ENCODE data around the gene FARS2.

The FARS2 gene

DNA sequence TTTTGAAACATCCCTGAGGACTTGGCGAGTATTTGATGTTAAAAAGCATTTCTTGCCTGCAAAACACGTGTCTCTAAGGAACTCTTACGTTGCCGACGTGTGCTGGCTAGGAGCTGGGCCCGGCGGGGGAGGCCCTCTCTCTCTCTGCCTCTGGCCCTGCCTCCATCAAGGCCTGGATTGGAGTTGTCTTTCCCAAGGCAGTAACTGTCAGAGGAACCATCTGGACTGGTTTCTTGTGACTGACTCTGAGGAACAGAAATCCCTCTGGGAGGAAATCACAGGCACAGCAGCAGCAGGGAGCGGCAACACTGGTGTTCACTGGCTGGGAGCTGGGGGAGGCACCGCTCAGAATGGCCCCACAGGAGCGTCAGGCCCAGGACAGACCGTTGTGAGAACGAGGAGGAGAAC, 501.3 kb downstream of the FARS2 start:
- DNase-seq (ENCODE audit: low spot score) = no peak

DNA sequence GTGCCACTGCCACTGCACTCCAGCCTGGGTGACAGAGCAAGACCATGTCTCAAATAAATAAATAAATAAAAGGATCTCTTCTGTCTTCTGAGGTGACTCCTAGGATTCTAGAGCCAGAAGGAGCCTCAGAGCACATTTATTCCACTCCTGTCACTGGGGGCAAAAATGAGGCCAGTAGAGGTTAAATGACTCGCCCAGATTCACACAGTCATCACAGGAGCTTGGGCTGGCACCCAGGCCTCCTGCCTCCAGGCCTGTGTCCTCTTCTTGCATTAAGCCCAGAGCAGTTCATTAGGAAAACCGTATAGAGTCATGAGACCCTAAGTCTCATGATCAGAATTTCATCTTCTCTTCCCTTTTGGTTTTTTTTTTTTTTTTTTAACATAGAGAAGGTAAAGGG, 502.1 kb downstream of the FARS2 start:
- DNase-seq (ENCODE audit: low spot score) = no peak

DNA sequence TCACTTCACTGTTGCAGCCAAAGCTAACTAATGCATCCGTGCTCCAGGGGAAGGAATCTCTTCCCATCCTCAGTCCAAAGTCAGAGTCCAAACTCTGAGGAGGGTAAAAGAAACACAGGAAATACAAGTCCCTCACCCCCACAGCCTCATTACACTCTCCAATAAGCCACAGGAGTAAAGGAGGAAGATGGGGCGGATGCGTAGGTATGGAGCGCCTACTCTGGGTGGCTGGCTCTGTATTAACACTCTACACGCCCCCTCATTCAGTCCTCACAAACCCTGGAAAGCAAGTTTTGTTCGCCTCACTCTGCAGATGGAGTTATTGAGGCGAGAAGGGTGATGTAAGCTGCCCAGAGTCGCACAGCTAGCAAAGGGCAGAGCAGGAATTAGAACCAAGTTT, 502.6 kb downstream of the FARS2 start:
- DNase-seq (ENCODE audit: low spot score) = no peak

DNA sequence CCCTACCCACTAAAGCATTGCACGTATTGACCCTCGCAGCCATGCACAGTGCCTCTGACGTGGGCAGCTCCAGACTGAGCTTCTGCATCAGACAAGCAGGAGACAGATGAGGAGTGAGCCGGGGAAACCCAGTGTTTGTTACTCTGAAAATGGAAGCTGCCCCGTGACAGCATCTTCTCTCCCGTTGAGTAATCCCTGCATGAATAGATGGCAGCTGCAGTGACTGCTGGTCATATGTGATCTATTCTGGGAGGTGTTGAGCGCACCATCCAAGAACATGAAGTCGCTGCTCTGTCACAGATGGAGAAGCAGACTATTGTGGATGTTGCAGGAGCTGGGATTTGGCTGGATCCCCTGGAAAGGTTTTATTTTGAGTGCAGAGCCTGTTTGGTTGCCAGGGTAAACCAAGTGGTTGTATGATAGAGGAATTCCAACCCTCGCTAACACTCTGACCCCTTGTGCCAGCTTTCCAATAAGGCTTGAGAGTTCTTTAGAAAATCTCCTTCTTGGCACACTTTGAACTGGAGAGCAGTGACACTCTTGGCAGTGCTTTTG, 503.2 kb downstream of the FARS2 start:
- DNase-seq (ENCODE audit: low spot score) = no peak

DNA sequence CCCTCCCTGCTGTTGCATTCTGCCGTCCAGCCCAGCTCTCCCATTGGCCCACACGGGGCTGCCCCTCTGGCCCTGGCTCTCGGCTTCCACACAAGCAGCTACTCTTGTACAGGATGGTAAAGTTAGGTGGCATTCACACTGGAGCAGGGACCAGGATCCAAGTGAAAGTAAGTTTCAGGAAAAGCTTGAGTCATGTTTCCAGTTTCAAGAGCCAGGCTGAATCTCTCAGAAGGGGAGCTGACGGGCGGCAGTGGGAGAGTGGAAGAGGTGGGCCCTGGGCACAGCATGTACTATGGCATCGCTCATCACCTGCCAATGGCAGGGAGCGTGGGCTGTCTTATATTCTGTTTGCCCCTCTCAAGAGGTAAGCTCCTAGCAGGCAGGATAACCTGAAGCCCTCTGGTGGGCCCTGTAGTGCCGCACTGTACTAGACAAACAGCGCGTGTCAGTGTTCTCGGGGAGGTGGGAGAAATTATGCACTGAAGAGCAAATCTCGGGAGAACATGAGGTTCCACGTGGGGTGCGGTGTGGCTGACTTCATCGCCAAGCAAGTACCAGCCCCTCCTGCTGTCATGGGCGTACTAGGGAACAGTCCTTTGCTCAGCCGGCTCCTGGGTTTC, 503.9 kb downstream of the FARS2 start:
- no peak for DNase-seq (ENCODE audit: low spot score)

DNA sequence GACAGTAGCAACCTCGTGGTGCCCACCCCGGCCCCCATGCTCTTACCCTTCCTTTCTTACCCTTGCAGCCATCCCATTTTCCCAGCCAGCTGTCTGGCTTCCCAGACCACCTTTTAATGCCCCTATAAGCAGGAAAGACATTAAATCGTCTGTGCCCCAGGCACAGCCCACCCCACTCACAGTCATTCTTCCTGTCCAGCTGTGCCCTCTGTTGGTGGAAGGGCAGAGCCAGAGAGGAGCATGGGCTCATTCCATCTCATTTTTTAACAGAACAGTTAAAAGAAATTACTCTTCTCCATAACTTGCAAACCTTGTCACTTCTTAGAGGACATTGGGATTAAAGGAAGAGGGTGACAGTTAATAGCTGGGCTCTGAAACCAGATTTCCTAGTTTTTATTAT, 504.9 kb downstream of the FARS2 start:
- DNase-seq (ENCODE audit: low spot score) = no peak

DNA sequence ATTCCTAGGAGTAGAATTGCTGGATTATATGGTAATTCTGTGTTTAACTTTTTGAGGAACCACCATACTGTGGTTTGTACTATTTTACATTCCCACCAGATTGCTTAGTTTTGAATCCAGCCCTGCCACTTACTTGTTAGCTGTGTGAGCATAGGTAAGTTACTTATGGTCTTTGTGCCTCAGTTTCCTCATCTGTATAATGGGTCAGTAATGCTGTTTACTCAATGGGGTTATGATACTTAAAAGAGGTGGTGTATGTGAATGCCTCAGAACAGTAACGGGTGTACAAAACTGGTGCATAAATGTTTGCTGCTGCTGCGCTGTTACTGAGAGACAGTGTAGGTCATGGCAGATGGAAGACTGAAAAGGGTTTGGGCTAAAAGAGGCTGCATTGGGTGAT, 506.2 kb downstream of the FARS2 start:
- DNase-seq (ENCODE audit: low spot score) = no peak

DNA sequence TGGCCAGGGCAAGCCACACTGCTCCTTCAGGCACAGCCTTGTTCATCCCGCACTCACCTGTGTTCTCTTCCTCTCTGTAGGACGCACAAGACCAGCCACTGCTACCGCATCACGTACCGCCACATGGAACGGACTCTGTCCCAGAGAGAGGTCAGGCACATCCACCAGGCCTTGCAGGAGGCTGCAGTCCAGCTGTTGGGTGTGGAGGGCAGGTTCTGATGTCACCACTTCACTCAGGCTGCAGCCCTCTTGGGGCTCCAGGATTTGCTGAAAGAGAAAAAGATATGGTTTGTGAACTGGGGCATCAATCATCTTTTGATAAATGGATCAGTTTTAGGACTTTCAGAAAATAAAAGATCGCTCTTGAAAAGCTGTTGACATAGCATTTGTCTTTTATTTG, 509.9 kb downstream of the FARS2 start:
- no peak for DNase-seq (ENCODE audit: low spot score)

DNA sequence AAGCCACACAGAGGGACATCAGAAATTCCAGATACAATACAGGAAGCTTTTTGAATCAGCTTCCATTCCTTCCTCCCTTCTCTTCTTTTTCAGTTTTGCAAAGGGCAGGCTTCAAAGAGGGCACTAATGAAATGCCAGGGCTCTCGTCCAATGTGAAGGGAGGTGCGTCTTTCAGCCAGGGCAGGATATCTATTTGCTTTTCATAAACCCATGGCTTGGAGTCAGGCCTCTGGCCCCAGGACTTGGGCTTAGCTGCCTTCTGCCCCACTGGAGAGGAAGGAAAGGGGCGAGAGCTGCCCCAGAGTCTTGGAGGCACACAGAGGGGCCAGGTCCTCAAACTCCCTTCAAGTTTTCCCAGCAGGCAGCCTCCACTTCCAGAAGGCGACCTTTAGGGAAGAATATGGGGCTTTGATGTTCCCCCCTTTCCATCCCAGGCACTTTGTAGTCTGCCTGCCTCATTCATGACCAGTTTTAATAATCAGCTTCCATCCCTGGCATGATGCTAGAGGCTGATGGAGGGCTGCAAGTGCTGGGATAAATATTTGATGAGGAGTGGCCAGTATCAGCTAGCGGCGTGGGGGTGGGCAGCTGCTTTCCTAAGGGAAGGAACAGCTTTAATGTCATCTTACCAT, 510.6 kb downstream of the FARS2 start:
- DNase-seq (ENCODE audit: low spot score) = no peak

DNA sequence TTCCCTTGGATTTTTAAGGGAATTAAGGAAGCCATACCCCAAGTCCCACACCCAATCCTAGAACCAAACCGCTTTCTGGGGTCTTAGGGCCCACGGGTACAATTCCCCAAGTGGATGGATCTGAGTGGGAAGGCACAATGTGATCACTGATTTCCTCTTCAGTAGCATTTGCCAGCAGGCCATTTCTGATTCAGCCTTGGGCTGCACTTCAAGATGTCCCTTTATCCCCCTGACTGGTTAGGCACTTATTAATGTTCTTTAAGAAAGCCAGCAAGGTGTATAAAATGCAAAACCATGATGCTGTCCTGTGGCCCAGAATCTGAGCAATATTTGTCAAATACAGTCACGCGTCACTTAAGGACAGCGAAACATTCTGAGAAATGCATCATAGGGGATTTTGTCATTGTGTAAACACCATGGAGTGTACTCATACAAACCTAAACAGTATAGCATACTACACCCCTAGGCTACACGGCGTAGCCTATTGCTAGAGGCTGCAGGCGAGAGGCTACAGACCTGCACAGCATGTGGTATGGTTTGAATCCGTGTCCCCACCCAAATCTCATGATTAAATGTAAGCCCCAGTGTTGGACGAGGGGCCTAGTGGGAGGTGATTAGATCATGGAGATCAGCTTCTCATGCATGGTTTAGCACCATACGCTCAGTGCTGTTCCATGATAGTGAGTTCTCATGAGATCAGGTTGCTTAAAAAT, 511.3 kb downstream of the FARS2 start:
- no peak for DNase-seq (ENCODE audit: low spot score)

DNA sequence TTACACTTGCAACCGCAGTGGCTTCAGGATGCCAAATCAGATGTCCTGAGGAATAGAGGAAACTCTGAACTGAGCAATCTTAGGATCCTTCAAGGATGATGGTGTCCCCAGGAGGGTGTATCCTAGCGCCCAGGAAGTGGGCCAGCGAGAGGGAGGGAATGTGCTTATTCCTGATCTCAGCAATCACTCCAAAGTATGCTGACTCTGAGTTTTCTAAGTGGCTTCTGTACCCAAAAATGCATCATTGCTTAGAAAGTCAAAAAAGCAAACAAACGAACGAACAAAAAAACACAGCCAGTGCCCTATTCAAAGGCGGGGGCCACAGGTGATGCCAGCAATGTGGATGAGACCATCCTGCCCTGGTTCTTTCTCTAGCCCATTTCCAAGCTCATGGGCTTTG, 514.8 kb downstream of the FARS2 start:
- no peak for DNase-seq (ENCODE audit: low spot score)

DNA sequence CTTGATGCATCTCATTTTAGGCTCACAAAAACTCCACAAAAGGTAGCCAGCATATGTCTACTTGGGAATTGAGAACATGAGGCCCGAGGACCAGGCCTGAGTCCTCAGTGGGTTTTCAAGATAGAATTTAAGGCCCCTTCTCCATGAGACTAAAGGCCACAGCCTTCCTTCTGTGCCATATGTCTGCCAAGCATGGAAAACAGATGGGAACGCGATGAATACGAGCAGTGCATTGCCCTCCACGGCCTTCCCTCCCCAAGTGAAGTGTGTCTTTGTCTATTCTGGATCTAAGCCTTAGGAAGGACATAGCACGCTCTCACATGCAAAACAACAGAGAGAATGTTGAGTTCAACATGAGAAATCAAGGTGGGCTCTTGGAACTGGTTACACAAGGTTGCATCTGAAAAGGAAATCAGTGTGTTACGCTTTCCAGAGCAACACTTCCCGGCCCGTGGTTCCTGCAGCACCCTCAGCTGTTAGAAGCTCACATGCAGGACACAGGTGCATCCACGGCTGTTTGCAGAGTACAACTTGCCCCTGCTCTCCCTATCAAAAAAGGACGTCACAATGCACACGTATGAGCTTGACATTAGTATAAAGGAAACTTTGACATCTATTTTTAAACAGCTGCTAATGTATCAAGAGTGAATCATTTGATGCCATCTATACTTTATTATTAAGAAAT, 515.5 kb downstream of the FARS2 start:
- DNase-seq (ENCODE audit: low spot score) = no peak

DNA sequence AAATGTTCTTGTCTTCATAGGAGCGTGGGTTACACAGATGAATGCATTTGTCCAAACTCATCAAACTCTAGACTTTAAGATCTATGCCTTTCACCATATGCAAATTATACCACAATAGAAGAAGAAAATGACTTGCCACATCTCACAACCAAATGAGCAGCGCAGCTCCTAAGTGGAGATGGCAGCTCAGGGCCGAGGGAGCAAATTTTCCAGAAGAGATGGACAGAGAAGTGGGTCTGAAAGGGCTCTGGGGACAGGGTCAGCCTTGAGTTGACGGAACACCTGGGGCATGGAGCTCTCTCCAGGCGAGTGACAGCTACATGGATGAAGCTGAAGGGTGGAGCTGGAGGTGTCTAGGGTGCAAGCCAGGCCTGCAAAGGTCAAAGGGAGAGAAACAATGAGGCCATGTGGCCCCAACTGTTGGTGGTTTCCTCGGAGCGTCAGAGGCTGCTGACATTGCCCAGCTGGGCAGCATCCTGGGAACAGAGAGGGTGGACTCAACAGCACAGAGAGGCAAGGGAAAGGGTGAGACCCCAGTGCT, 517.1 kb downstream of the FARS2 start:
- DNase-seq (ENCODE audit: low spot score) = no peak

DNA sequence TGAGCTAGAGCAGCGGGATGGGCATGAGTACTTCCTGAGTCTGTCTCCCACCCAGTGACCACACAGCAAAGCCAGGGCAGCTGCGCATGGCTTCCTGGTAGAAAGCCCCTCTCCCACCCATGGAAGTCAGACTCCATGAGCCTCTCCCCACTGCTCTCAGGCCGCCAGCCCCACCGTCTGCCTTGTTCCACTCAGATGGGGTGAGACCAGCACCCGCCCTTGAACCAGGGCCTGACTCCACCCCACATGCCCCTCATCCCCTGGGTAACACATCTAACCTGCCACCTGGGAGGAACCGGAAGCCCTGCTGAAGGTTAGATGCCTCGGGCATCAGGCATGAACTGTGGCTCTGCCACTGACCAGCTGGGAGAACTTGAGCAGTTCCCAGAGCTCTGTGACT, 517.6 kb downstream of the FARS2 start:
- DNase-seq (ENCODE audit: low spot score) = no peak

DNA sequence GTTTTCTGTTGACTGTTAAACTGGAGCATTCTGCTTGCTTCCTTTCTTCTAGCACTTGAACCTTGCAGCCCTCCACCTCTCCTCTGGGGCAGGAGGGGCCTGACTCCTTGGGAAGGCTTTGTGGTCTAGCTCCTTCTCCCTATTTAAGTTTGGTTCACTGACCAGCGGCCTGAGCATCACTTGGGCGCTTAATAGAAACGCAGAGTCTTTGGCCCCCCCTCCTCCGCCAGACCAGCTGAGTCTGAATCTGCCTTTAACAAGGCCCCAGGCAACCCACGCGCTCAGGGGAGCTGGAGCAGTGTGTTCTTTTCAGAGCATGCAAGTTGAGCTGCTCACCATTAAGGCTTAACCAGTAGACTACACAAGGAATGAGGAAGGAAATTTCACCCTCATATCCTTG, 519.7 kb downstream of the FARS2 start:
- no peak for DNase-seq (ENCODE audit: low spot score)

DNA sequence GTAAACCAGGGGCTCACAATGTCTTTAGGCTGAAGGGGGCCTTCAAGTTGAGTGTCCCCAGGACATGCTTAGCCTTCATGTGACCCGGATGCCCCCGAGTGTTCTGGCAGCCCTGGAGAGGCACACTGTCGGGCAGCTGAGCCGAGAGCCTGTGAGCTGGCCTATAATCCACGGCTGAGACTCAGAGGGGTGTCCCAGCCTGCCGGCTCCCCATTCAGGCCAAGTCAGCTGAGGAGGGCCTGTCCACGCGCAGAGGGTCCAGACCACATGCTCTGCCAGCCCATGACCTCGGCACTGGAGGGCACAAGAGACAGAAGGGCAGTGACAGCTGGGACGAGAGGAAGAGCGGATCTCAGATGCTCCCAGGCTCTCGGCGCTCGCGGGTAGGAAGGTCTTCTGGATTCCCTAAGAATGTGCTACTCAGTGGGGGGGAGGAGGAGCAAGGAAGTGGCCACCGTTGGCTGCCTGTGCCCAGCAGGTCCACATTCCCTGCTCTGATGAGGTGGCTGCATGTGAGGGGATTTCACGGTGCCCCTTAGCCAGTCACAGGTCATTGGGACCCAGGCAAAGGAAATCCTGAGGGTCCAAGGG, 520.7 kb downstream of the FARS2 start:
- no peak for DNase-seq (ENCODE audit: low spot score)

DNA sequence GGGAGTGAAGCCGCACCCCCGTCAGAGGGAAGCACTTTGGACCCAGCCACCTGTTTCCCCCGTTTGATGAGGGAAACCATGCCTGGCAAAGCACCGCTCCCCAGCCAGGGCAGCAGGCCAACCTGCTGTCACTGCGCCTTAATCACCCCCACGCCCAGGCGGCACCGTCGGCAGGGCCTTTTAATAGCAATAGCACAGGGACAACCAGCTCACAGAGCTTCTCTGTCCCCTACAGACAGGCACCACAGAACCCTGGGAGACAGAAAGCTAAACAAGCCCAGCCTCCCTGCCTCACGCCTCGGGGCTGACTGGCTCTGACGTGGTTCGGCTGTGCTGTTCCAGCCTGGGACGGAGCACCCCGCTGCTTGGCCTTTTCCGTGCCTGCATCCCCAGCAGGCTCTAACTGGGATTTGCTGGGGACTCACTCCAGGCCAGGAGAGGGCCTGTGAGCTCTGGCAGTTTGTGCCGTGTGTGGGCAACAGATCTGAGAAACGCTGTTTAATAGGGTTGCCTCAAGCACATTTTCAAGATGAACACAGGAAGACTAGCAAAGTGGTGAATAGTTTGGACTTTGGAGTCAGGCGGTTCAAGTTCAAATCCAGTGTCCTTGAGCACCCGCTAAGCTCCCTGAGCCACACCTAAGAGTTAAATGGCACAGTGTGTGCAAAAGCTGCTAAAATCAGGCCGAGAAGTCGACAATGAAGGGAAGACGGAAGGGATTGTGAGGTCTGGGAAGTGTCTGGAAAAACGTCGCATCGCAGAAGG, 521.7 kb downstream of the FARS2 start:
- DNase-seq (ENCODE audit: low spot score) = no peak

DNA sequence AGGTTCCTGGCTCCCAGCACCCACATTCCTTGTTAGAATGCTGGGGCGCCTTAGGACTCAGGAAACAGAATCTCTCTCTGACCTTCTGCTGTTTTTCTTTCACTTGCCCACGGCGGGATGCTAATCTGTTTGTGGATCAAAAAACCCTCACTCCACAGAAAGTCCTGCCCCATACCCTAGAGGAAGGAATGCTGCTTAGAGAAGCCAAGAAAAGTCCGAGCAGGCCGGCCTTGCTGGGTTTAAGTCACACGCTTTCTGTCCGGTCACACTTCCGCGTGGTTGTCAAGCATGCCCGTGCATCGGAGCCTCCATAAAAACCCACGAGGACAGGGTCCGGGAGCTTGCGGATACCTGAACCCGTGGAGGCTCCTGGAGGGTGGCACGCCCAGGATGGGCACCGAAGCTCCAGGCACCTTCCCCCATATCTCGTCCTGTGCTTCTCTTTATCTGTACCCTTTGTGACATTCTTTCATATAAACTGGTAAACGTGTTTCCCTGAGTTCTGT, 522.3 kb downstream of the FARS2 start:
- DNase-seq (ENCODE audit: low spot score) = no peak

DNA sequence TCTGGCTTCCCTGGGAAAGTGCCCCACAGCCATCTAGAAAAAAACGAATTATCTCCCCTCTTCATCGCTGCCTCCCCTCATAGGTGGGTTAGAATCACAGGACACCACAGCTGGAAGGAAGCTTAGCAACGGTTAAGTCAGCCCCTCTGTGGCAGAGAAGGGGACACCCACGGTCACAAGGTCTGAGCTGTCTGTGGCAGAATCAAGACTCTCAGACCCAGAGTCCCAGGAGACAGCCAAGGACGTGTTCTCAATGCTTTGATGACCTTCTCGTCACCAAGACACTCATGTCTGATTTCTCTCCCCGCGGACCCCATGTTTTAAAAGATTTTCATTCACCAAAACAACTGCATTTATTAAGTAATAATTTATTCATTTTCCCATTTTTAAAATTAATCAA, 523.9 kb downstream of the FARS2 start:
- DNase-seq (ENCODE audit: low spot score) = no peak

DNA sequence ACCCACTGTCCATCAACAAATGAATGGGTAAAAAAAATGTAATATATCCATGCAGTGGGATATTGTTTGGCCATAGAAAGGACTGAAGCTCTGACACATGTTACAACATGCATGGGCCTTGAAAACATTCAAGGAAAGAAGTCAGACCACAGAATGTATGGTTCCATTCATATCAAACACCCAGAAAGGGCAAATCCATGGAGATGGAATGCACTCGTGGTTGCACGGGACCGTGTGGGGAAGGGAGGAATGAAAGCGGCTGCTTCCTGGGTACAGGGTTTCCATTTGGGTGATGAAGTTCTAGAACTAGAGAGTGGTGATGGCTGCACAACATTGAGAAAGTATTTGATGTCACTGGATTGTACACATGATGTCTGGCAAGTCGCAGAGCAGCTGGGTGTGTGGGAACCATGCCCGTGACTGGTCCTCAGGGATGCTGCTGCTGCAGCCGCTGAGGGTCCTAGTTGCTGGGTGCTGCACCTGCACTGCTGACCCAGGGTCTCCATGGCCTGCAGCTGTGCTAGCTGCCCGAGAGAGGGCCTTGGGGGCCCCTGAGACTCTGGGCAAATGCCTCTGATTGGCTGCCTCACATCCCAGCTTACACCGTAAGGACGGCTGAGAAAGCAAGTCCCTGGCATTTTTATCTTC, 525.1 kb downstream of the FARS2 start:
- DNase-seq (ENCODE audit: low spot score) = no peak
